NCI-H774 (cell line): ENCODE results near the gene BHLHE40.

Experiments used
- DNase-seq: peaks from one replicate; lab custom pipeline; 2025; lab: John Stamatoyannopoulos, UW

Gene BHLHE40

GRCh38 chr3:4984511-4984864, 5.3 kb downstream of the BHLHE40 start:
- DNase-seq: no peak

GRCh38 chr3:4985330-4986174, 6.3 kb downstream of the BHLHE40 start:
- DNase-seq: no peak

- DNase-seq: no peak
Measured at GRCh38 chr3:4986175-4986781, 7.0 kb downstream of the BHLHE40 start.

- peak; percentile 84 for DNase-seq
Measured at GRCh38 chr3:4986782-4987537, 7.7 kb downstream of the BHLHE40 start.

- no peak for DNase-seq
Measured at GRCh38 chr3:4987538-4988296, 8.5 kb downstream of the BHLHE40 start.

DNA sequence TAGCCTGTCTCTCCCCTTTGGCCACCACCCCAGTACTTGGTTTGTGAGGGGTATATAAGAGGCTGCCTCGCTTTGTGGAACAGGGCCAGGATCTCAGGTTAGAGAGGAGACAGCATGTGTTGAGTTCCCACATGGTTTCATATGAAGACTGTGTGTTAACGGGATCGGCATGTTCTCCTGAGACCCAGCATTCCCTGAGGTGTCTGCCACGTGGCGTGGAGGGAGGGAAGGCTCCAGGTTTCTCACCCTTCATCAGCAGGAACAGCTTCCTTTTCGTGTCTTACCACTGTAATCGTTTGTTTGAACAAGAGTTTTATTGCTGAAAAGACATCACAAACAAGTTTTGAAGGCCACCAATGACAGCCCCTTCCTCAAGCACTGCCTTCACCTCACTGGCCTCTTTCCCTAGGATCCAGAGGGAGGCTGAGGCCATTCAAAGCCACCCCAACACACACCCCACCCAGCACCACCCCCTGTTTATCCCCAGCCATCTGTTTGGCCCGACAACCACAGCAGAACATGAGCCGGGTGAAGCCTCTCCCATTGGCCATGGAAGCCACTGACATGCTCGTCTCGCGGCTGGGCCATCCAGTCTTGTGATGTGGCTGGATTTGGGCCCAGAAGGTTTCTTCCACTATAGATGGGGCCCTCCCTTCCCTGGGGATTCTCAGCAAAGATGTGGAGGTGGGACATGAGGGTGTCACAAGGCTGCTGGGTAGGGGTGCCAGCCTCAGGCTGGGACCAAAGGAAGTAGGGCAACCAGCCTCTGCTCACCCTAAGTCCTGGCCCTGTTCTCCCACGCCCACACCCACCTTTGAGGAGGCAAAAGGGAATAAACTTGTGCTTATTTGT, 10.0 kb downstream of the BHLHE40 start:
- no peak for DNase-seq

GRCh38 chr3:4990069-4990468, 10.8 kb downstream of the BHLHE40 start:
- DNase-seq: no peak

GRCh38 chr3:4992118-4992517, 12.9 kb downstream of the BHLHE40 start:
- no peak for DNase-seq

GRCh38 chr3:4993276-4994143, 14.3 kb downstream of the BHLHE40 start:
- DNase-seq: no peak

- no peak for DNase-seq
Measured at GRCh38 chr3:4994144-4994730, 15.0 kb downstream of the BHLHE40 start.

DNA sequence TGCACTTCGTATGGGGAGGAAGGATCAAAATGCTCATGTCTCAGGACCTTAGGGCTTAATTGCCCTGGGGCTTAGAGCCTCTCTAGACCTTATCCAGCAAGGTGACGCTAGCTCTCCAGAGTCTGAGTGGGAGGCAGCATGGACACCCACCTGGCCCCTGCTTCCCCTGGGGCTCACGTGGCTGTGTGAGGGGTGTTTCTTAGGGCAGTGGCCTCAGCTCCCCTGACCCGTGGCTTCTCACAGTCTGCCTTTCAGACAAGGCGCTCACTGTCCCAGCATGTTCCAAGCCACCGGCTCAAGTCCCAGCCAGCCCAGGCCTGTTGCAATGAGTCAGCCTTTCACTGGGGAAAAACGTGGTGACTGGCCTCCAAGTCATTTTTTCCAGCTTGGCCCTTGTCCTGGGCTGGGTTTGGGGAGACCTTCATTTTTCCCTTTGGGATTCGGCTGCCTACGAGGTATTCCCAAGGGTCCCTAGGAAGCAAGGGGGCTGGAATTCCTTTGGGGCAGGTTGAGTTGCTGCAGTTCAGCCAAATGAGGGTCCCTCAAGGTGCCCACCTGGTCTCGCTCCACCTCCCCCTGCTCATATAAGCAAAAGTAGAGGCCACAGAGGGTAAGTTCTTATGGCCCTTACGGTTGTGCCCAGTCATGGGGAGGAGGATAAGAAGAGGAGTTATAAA, 15.7 kb downstream of the BHLHE40 start:
- DNase-seq: no peak

DNA sequence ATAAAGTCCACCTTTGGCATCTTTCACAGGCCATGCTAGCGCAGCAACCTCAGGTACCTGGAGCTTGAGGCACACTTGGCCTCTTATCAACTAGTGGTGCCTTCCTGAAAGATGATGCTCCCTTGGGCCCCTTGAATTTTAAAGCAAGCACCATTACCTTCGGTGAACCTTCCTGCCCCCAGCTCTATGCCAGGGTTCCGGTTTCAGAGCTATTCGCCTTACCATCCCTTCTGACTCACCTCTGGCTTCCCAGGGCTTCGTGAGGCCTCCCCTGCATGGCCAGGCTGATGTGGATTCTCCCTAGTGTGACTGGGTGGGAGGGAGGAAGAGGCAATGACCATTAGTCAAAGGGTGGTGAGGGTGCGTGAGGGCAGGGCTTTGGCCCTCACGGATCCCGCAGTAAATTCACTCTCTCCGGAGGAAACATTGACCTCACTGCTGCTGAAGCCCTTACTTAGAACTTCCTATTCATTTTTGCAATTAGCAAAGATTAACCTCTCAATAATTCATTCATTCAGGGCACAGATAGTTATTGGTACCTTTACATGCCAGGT, 16.3 kb downstream of the BHLHE40 start:
- DNase-seq: no peak

- DNase-seq: no peak
Measured at GRCh38 chr3:4996223-4996765, 17.1 kb downstream of the BHLHE40 start.

DNA sequence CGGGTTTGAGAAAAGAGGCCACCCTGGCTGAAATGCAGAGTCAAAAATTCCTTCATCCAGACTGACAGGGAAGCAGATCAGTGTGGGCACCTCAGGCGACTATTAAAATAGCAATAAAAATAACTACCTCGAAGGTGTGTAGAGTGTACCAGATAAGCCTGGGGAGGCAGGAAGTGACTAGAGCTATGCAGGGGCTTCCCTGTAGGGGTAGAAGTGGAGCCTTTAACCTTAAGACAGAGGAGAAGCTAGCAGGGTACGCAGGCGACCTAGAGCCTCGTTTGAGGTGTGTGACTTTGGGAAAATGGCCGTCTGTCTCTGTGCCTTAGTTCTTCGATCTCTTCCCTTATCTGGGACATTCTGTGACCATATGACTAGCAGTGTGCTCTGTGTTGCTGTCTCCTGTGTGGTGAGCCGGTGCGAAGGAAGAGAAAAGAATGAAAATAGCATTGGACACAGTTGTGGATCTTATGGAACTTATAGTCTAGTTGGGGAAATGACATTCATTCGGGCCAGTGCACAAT, 17.6 kb downstream of the BHLHE40 start:
- DNase-seq: no peak

GRCh38 chr3:4997946-4998345, 18.7 kb downstream of the BHLHE40 start:
- no peak for DNase-seq

GRCh38 chr3:4999531-5000184, 20.4 kb downstream of the BHLHE40 start:
- no peak for DNase-seq

DNA sequence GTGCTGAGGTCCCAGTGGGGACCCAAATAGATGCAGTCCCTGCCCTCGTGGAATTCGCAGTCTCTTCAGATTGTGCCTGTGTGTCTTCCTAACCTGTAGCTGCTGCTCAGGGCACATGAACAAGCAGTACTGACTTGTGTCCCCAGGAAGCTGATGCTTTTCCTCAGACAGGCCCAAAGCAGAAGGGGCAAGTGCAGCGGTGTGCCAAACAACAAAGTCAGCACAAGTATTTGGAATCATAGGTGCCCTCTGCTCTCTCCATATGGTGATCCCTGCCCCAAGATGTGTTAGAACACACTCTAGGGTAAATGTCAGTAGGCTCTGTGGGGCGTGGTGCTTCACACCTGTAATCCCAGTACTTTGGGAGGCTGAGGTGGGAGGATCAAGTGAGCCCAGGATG, 21.9 kb downstream of the BHLHE40 start:
- no peak for DNase-seq

DNA sequence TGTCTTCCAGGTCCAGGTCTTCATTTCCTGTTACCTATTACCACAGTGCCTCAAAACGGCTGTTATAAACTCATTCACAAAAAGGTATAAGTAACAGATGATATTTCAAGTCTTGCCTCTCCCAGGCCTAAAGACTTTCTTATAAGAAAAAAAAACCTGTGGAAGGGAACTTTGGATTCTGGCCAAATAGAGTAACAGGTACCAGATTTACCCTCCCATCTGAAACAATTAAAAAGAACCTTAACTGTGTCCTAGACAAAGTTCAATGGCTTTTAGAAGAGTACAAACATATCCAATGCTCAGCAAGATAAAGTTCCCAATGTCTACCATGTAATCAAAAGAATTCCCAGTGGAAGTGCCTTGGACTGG, 22.6 kb downstream of the BHLHE40 start:
- DNase-seq: no peak
